Activated CD4-positive, alpha-beta T cell treated with anti-CD3 and anti-CD28 coated beads, Interleukin-2, amount 10 ng/mL, durations not matched to agents 24 days and 14 days (primary cell): ENCODE measurements around the gene AUH. TPM values are rescaled to one million over a fixed set of nuclear protein-coding genes. Genes with fewer than 3 reads are reported as not detected.

Experiments
- DNase-seq: peaks from one replicate; pipeline ENCODE4 v3.0.0; 2022
- H3K27ac Mint-ChIP-seq: one replicate; pipeline ENCODE4 v1.8.0; 2022; ENCODE audit warnings: mild to moderate bottlenecking, mixed read lengths
- H3K27me3 Mint-ChIP-seq: one replicate; pipeline ENCODE4 v1.8.0; 2022; ENCODE audit warnings: mixed read lengths
- H3K36me3 Mint-ChIP-seq: one replicate; pipeline ENCODE4 v1.8.0; 2022; ENCODE audit warnings: low read depth, mild to moderate bottlenecking, mixed read lengths
- H3K4me1 Mint-ChIP-seq: one replicate; pipeline ENCODE4 v1.8.0; 2021; ENCODE audit warnings: mixed read lengths
- H3K4me3 Mint-ChIP-seq: one replicate; pipeline ENCODE4 v1.8.0; 2022; ENCODE audit warnings: mild to moderate bottlenecking, moderate library complexity, mixed read lengths
- H3K9me3 Mint-ChIP-seq: one replicate; pipeline ENCODE4 v1.8.0; 2021; ENCODE audit warnings: mixed read lengths
- intact Hi-C: fragments of 100-400 bp; cut with micrococcal nuclease; formaldehyde crosslinking; loops from one replicate; pipeline ENCODE4 v1.15.1; 2023
- total RNA-seq: library from RNA; stranded (reverse); gene quantifications from 2 replicates; pipeline ENCODE4 v1.2.3, GENCODE V29; 2022

Gene AUH
- 49.2 and 49.5 TPM in 2 replicates for total RNA-seq

GRCh38 chr9:91361291-91362050 lies at the start of gene AUH:
Gene AUH (minus strand): TSS chr9:91361918. CDS start chr9:91361889, 29 bp downstream.
- intact Hi-C loops, result no loop called here
- H3K27ac Mint-ChIP-seq, result peak within 1 kb of the TSS; percentile 99
- peak; percentile 97 for DNase-seq
- peaks cover 38% of the 10 kb centered on the region for H3K36me3 Mint-ChIP-seq
- peak within 1 kb of the TSS; percentile 93 for H3K4me3 Mint-ChIP-seq
- peaks cover 9% of the 10 kb centered on the region for H3K9me3 Mint-ChIP-seq
- H3K27me3 Mint-ChIP-seq, result no peaks in the 10 kb centered on the region
- peaks cover 49% of the 10 kb centered on the region for H3K4me1 Mint-ChIP-seq

DNA sequence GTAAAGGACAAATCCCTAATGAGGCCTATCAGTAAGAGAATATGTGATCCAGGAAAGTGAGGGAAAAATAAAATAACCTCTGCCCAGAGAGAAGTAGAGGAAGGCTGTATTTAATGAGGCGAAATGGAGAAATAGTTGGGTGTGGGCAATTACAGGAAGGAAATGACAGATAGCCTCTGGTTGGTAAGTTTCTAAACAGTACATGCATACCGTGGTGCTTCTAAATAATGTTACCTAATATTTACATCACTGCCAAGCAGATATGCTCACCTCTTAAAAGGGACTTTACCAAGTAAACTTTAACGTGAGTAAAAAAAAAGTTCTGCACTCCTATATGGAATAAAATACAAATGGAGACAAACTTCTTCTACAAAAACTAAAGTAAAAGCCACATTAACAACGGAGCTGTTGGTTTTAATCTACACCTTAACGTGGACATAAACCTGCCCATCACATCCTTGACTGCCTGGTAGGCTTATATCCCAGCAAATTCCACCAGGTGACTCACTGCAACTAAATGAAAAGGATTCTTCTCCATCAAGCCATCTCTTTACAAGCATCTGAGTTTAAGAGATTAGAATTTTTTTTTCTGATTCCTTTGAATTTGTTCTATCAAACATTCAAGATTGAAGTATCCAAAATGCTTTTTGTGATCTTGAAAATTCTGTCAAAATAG lies 49.5 kb upstream of the AUH start:
- H3K4me1 Mint-ChIP-seq, result peaks cover 59% of the 10 kb centered on the region

GRCh38 chr9:91410161-91410560 lies 48.4 kb upstream of the AUH start:
- DNase-seq, result no peak
- peak overlapping the region; percentile 25 for H3K27ac Mint-ChIP-seq
- intact Hi-C loops, result no loop called here
- H3K27me3 Mint-ChIP-seq, result no peaks in the 10 kb centered on the region
- peaks cover 49% of the 10 kb centered on the region for H3K4me1 Mint-ChIP-seq
- peaks cover 76% of the 10 kb centered on the region for H3K36me3 Mint-ChIP-seq
- peaks cover 4% of the 10 kb centered on the region for H3K9me3 Mint-ChIP-seq
- no peak overlapping the region for H3K4me3 Mint-ChIP-seq

More for the DNA sequence above, 49.5 kb upstream of the AUH start:
- peaks cover 4% of the 10 kb centered on the region for H3K9me3 Mint-ChIP-seq
- no peak for DNase-seq
- H3K4me3 Mint-ChIP-seq, result peak overlapping the region; percentile 9
- intact Hi-C loops, result no loop called here
- peaks cover 74% of the 10 kb centered on the region for H3K36me3 Mint-ChIP-seq
- peak overlapping the region; percentile 22 for H3K27ac Mint-ChIP-seq
- no peaks in the 10 kb centered on the region for H3K27me3 Mint-ChIP-seq

GRCh38 chr9:91408475-91408874 lies 46.8 kb upstream of the AUH start:
- Mint-ChIP-seq H3K36me3 (peaks cover 71% of the 10 kb centered on the region), H3K27me3 (no peaks in the 10 kb centered on the region), H3K27ac (no peak overlapping the region), H3K9me3 (no peaks in the 10 kb centered on the region), H3K4me3 (no peak overlapping the region), H3K4me1 (peaks cover 42% of the 10 kb centered on the region)
- intact Hi-C loops, result no loop called here
- no peak for DNase-seq

- H3K4me3 Mint-ChIP-seq, result no peak overlapping the region
- no peak overlapping the region for H3K27ac Mint-ChIP-seq
- H3K36me3 Mint-ChIP-seq, result peaks cover 72% of the 10 kb centered on the region
- intact Hi-C loops, result no loop called here
- peaks cover 40% of the 10 kb centered on the region for H3K4me1 Mint-ChIP-seq
- no peak for DNase-seq
- H3K9me3 Mint-ChIP-seq, result no peaks in the 10 kb centered on the region
- no peaks in the 10 kb centered on the region for H3K27me3 Mint-ChIP-seq
Measured at GRCh38 chr9:91407580-91408318, 46.0 kb upstream of the AUH start.

GRCh38 chr9:91405343-91406077 lies 43.8 kb upstream of the AUH start:
- H3K4me3 Mint-ChIP-seq, result no peak overlapping the region
- no peak overlapping the region for H3K27ac Mint-ChIP-seq
- no peaks in the 10 kb centered on the region for H3K9me3 Mint-ChIP-seq
- intact Hi-C loops, result no loop called here
- no peak for DNase-seq
- H3K27me3 Mint-ChIP-seq, result peaks cover 2% of the 10 kb centered on the region
- peaks cover 31% of the 10 kb centered on the region for H3K4me1 Mint-ChIP-seq
- H3K36me3 Mint-ChIP-seq, result peaks cover 62% of the 10 kb centered on the region

DNA sequence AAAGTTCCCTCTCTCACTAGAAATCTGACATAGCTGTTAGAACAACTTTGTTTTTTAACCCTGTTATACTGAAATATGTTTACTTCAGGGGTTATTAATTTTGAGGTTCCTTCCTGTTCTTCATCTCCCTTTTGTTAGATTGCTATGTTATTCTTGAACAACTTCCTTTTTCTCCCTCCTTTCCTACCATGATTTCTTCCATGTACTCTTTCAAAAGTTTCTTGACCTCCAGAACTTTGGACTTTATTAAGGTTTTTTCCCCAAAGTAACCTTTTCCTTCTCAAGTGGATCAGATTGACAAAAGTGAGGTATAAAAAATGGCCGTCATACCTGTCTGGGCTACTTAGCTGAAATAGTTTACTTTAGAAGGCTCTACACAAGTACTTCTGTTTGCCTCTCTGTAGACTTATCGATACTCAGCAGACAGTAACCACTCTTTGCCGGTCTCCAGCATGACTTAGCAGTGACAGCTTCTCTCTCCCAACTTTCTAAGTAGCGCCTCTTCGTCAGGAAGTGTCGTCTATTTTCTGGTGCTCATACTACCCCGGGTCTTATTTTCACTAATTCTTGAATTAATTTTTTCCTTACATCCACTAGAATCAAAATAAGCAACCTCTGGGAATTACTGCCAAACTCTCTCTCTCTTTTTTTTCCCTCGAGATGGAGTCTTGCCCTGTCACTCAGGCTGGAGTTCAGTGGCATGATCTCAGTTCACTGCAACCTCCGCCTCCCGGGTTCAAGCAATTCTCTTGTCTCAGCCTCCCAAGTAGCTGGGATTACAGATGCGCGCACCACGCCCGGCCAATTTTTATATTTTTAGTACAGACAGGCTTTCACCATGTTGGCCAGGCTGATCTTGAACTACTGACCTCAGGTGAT lies 42.2 kb upstream of the AUH start:
- H3K4me1 Mint-ChIP-seq, result peaks cover 27% of the 10 kb centered on the region
- H3K27ac Mint-ChIP-seq, result peak overlapping the region; percentile 48
- peak; percentile 54 for DNase-seq
- peaks cover 2% of the 10 kb centered on the region for H3K27me3 Mint-ChIP-seq
- no peak overlapping the region for H3K4me3 Mint-ChIP-seq
- peaks cover 46% of the 10 kb centered on the region for H3K36me3 Mint-ChIP-seq
- no peaks in the 10 kb centered on the region for H3K9me3 Mint-ChIP-seq
- intact Hi-C loops, result no loop called here

GRCh38 chr9:91398926-91399325 lies 37.2 kb upstream of the AUH start:
- intact Hi-C loops, result no loop called here
- Mint-ChIP-seq H3K36me3 (peaks cover 15% of the 10 kb centered on the region), H3K27ac (no peak overlapping the region), H3K9me3 (no peaks in the 10 kb centered on the region), H3K27me3 (peaks cover 2% of the 10 kb centered on the region), H3K4me1 (peaks cover 26% of the 10 kb centered on the region), H3K4me3 (no peak overlapping the region)
- no peak for DNase-seq

DNA sequence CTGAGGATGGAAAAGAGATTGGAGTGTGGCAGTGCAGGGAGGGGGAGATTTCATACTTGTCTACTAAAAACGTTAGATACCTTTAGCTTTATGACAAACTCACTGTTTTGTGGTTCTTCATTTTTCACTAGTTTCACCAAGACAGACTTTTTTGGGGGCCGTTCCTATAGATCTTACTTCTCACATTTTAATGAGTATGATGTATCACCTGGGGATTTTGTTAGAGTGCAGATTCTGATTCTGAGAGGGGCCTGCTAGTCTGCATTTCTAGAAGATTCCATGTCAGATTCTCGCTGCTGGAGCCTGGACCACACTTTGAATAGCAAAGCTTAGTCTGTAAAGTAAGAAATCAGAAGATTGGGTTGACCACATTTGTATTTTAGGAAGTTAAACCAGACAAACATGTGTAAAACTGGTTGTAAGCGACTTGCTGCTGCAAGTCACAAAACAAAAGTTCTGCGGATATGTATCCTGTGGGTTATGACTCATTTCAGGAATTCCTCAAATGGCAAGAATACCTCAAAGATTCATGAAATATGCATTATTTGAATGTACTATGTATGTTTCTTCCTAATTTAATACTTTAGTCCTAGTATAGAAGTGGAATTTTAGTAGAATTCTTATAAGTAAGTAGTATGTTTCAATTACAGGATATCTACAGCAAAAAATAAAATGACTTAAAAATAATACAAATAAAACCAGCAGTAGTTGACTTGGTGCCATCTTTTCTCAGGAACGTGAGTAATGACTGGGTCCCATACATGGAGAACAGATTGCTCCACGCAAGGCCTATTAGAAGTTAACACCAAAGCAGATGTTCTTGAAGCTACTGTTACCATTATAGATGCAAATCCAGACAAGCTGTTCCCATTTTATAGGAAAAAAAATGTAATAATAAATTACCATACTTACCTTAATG lies 34.1 kb upstream of the AUH start:
- H3K4me1 Mint-ChIP-seq, result peaks cover 12% of the 10 kb centered on the region
- H3K4me3 Mint-ChIP-seq, result peak overlapping the region; percentile 57
- H3K36me3 Mint-ChIP-seq, result no peaks in the 10 kb centered on the region
- intact Hi-C loops, result loop anchor here (1.0 kb wide), 4 partner anchors 19 to 203 kb away; no protein-coding TSS in a partner anchor
- DNase-seq, result peak; percentile 80
- H3K9me3 Mint-ChIP-seq, result peaks cover 3% of the 10 kb centered on the region
- H3K27ac Mint-ChIP-seq, result peak overlapping the region; percentile 86
- H3K27me3 Mint-ChIP-seq, result peaks cover 2% of the 10 kb centered on the region

GRCh38 chr9:91395106-91395552 lies 33.4 kb upstream of the AUH start:
- H3K4me1 Mint-ChIP-seq, result peaks cover 12% of the 10 kb centered on the region
- H3K9me3 Mint-ChIP-seq, result peaks cover 3% of the 10 kb centered on the region
- H3K27me3 Mint-ChIP-seq, result peaks cover 2% of the 10 kb centered on the region
- no peak for DNase-seq
- H3K4me3 Mint-ChIP-seq, result peak overlapping the region; percentile 57
- no peaks in the 10 kb centered on the region for H3K36me3 Mint-ChIP-seq
- intact Hi-C loops, result loop anchor here (1.0 kb wide), 4 partner anchors 20 to 202 kb away; no protein-coding TSS in a partner anchor
- peak overlapping the region; percentile 86 for H3K27ac Mint-ChIP-seq

- Mint-ChIP-seq H3K27me3 (peaks cover 2% of the 10 kb centered on the region), H3K36me3 (no peaks in the 10 kb centered on the region), H3K27ac (no peak overlapping the region), H3K4me3 (no peak overlapping the region), H3K4me1 (peaks cover 12% of the 10 kb centered on the region), H3K9me3 (peaks cover 3% of the 10 kb centered on the region)
- intact Hi-C loops, result no loop called here
- DNase-seq, result no peak
Measured at GRCh38 chr9:91393826-91394225, 32.1 kb upstream of the AUH start.

DNA sequence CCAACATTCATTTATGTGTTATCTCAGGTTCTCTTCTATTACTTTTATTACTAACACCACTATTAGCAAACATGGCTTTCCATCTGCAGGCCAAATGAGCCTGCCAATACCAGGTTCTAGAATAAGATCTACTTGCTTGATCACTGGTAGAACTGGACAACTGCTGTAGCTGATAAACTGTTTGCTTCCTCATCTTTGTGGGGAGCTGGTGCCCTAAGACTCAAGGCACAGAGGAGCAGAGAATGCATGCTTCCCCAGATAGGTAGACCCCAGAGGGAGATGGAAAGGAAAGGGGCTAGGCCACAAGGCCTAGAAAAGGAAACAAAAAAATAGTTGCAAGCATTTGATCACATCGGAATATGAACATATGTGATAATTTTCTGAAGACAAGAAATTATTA lies 30.7 kb upstream of the AUH start:
- Mint-ChIP-seq H3K27me3 (peaks cover 2% of the 10 kb centered on the region), H3K27ac (no peak overlapping the region)
- intact Hi-C loops, result no loop called here

More for the DNA sequence above, 30.7 kb upstream of the AUH start:
- H3K4me3 Mint-ChIP-seq, result no peak overlapping the region
- H3K36me3 Mint-ChIP-seq, result no peaks in the 10 kb centered on the region
- DNase-seq, result no peak
- H3K4me1 Mint-ChIP-seq, result peaks cover 12% of the 10 kb centered on the region
- H3K9me3 Mint-ChIP-seq, result peaks cover 3% of the 10 kb centered on the region
